ENCODE results near the gene RRBP1.
A peak's percentile ranks its signal among the peaks of the same experiment; 100 is the strongest.

Gene RRBP1

DNA sequence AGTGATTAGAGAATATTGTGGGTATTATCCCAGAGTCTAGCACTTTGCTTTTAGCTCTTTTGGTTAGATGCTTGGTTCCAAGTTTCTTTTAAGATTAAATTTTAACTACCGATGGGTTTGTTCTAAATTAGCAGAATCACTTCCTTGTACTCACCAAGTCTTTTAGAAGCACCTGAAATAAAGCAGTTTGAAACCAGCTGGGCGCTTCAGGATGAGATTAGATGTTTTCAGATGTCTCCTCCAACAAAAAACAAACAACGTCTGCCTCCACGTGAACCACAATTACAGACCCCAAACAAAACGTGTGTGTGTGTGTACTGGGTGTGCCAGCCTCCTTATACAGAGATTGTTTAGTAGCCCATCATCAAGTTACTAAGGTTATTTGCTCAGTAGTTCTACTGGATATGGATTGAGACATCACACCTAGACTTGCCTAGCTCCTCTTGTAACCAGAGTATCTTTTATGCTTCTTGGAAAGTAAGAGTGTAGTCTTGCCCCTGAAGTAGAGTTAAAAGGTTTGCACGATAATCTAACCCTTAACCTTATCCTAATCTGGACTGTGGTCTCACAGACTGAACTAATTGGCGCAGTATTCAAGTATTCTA is 109.9 kb downstream of the RRBP1 start:
- Histone ChIP-seq H3K4me3 (ENCODE audit: severe bottlenecking) (peak overlapping the region; percentile 89), H3K27ac (ENCODE audit: poor library complexity, severe bottlenecking) (peak overlapping the region; percentile 94), H3K36me3 (ENCODE audit: low read depth) (peaks cover 50% of the 10 kb centered on the region), H3K4me1 (ENCODE audit: insufficient read depth, poor library complexity, severe bottlenecking) (peaks cover 22% of the 10 kb centered on the region), H3K27me3 (ENCODE audit: insufficient read depth, poor library complexity, severe bottlenecking) (no peaks in the 10 kb centered on the region), H3K9me3 (ENCODE audit: severe bottlenecking) (no peaks in the 10 kb centered on the region)
- DNase-seq (ENCODE audit: low spot score): no peak
- TF ChIP-seq, protein P1, sequence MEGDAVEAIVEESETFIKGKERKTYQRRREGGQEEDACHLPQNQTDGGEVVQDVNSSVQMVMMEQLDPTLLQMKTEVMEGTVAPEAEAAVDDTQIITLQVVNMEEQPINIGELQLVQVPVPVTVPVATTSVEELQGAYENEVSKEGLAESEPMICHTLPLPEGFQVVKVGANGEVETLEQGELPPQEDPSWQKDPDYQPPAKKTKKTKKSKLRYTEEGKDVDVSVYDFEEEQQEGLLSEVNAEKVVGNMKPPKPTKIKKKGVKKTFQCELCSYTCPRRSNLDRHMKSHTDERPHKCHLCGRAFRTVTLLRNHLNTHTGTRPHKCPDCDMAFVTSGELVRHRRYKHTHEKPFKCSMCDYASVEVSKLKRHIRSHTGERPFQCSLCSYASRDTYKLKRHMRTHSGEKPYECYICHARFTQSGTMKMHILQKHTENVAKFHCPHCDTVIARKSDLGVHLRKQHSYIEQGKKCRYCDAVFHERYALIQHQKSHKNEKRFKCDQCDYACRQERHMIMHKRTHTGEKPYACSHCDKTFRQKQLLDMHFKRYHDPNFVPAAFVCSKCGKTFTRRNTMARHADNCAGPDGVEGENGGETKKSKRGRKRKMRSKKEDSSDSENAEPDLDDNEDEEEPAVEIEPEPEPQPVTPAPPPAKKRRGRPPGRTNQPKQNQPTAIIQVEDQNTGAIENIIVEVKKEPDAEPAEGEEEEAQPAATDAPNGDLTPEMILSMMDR (IDR thresholded peaks at IDR 0.05; ENCODE audit: poor library complexity, severe bottlenecking): no peak
- no peak for ATAC-seq (ENCODE audit: low read depth)

DNA sequence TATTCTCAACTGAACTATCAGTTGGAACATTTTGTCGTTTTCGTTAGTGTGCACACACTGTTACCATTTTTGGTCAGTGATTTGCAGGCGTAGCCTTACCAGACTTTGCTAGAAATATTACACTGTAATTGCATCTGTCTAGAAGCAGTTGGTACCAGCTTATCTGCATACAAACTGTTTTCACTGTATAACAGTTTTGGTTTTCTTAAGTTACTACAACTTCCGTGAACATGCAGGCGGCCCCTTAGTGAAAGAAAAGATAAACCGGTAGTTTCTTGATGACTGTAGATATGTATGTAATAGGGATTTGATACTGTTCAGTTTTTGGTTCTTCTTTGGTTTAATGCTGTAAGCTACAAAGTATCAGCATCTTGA is 110.9 kb downstream of the RRBP1 start:
- no peak for DNase-seq (ENCODE audit: low spot score)
- Histone ChIP-seq H3K4me3 (ENCODE audit: severe bottlenecking) (peak overlapping the region; percentile 89), H3K27ac (ENCODE audit: poor library complexity, severe bottlenecking) (peak overlapping the region; percentile 94), H3K36me3 (ENCODE audit: low read depth) (peaks cover 40% of the 10 kb centered on the region), H3K4me1 (ENCODE audit: insufficient read depth, poor library complexity, severe bottlenecking) (peaks cover 22% of the 10 kb centered on the region), H3K9me3 (ENCODE audit: severe bottlenecking) (no peaks in the 10 kb centered on the region), H3K27me3 (ENCODE audit: insufficient read depth, poor library complexity, severe bottlenecking) (no peaks in the 10 kb centered on the region)
- ATAC-seq (ENCODE audit: low read depth): no peak
- TF ChIP-seq, protein P1 (IDR thresholded peaks at IDR 0.05; ENCODE audit: poor library complexity, severe bottlenecking): no peak

DNA sequence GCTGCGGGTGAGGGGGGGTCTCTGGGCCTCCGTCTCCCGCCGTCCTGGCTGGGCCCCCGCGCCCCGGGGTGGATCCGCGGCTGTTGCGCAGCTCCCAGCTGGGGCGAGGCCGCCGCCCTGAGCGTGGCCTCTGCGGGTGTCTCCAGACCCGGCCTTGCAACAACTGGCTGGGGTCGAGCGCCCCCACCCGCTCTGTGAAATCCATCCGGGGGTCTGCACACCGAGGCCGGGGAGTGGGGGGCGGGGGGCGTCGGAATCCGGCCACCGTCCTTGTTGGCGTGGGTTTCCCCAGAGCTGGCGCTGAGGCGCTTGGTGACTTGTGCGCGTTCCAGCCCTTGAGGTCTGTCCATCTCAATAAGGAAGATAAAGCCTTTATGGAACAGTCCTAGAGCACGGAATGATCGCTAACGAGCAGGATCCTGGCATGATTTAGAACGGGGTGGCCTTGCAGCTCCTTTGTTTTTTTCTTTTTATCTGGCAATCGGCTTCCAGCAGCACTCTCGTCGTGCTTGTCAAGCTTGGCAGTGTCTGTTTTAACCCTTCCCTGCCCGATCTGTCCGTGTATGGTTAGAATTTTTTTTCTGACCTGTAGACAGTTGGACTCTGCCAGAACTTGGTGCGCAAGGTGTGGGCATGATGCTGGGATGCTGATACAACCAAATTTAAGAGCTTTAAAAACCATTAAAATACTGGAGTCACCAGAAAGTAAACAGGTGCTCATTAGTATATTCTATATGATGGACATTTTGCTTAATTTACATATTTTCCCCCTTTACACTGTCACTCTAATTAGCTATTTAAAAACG is 111.5 kb downstream of the RRBP1 start:
- no peaks in the 10 kb centered on the region for H3K27me3 ChIP-seq (ENCODE audit: insufficient read depth, poor library complexity, severe bottlenecking)
- H3K9me3 ChIP-seq (ENCODE audit: severe bottlenecking): no peaks in the 10 kb centered on the region
- peak overlapping the region; percentile 94 for H3K27ac ChIP-seq (ENCODE audit: poor library complexity, severe bottlenecking)
- peak; percentile 12 for ATAC-seq (ENCODE audit: low read depth)
- peaks cover 24% of the 10 kb centered on the region for H3K4me1 ChIP-seq (ENCODE audit: insufficient read depth, poor library complexity, severe bottlenecking)
- TF ChIP-seq, protein P1 (IDR thresholded peaks at IDR 0.05; ENCODE audit: poor library complexity, severe bottlenecking): peak; percentile 27
- peak overlapping the region; percentile 89 for H3K4me3 ChIP-seq (ENCODE audit: severe bottlenecking)
- no peak for DNase-seq (ENCODE audit: low spot score)
- H3K36me3 ChIP-seq (ENCODE audit: low read depth): peaks cover 35% of the 10 kb centered on the region

DNA sequence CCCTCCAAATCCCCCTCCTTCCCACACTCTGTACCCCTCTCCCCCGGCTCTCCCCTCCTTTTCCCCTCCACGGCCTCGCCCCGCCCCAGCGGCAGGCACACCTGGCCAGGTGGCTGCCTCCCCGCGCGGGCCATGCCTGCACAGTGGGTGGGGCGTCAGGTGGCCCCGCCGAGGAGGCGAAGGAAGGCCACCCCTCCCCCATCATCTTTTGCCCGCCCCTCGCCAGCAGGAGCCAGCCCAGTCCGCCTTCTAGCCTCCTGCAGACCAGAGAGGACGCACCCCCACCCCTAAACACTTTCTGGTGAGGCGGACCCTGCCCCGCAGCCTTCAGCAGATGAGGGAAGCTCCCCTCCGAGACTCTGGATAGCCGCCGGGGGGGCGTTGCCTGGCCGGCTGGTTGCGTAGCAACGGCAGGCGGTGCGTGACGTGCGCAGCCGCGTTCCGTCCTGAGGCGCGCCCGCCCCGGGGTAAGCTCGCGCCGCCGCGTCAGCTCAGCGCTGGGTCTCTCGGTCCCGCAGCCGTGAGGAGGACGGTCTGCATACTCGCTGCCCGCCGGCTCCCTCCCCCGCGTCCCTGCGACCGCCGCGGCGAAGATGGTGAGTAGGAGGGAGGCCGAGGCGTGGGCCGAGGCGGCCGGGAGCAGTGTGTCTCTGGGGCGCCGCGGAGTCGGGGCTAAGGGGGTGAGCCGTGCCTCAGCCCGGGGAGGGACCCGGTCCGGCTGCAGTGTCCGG is 112.3 kb downstream of the RRBP1 start, which contains the start of gene DSTN:
DSTN (plus strand) TSS at position 460 of the 731 bp plus-strand sequence; CDS start at position 594, 134 bp downstream.
- DNase-seq (ENCODE audit: low spot score): peak; percentile 98
- peak; percentile 66 for ATAC-seq (ENCODE audit: low read depth)
- H3K4me1 ChIP-seq (ENCODE audit: insufficient read depth, poor library complexity, severe bottlenecking): peaks cover 31% of the 10 kb centered on the region
- TF ChIP-seq, protein P1 (IDR thresholded peaks at IDR 0.05; ENCODE audit: poor library complexity, severe bottlenecking): no peak
- peak within 1 kb of the TSS; percentile 89 for H3K4me3 ChIP-seq (ENCODE audit: severe bottlenecking)
- H3K36me3 ChIP-seq (ENCODE audit: low read depth): peaks cover 27% of the 10 kb centered on the region
- peak within 1 kb of the TSS; percentile 94 for H3K27ac ChIP-seq (ENCODE audit: poor library complexity, severe bottlenecking)
- H3K9me3 ChIP-seq (ENCODE audit: severe bottlenecking): no peaks in the 10 kb centered on the region
- no peaks in the 10 kb centered on the region for H3K27me3 ChIP-seq (ENCODE audit: insufficient read depth, poor library complexity, severe bottlenecking)
